Measurements from ENCODE around the gene OXSR1.

DNA sequence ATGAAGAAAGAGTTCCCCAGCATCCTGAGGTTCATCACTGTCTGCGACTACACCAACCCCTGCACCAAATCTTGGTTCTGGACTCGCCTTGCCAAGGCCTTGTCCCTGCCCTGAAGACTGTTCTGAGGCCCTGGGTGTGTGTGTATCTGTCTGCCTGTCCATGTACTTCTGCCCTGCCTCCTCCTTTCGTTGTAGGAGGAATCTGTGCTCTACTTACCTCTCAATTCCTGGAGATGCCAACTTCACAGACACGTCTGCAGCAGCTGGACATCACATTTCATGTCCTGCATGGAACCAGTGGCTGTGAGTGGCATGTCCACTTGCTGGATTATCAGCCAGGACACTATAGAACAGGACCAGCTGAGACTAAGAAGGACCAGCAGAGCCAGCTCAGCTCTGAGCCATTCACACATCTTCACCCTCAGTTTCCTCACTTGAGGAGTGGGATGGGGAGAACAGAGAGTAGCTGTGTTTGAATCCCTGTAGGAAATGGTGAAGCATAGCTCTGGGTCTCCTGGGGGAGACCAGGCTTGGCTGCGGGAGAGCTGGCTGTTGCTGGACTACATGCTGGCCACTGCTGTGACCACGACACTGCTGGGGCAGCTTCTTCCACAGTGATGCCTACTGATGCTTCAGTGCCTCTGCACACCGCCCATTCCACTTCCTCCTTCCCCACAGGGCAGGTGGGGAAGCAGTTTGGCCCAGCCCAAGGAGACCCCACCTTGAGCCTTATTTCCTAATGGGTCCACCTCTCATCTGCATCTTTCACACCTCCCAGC, 24.0 kb upstream of the OXSR1 start:
- no peak for TF ChIP-seq YY1 (IDR thresholded peaks at IDR 0.05)
- no peak for TF ChIP-seq CTCF (IDR thresholded peaks at IDR 0.05; ENCODE audit: low read depth, low read length, missing input control)
- TF ChIP-seq, protein P1, sequence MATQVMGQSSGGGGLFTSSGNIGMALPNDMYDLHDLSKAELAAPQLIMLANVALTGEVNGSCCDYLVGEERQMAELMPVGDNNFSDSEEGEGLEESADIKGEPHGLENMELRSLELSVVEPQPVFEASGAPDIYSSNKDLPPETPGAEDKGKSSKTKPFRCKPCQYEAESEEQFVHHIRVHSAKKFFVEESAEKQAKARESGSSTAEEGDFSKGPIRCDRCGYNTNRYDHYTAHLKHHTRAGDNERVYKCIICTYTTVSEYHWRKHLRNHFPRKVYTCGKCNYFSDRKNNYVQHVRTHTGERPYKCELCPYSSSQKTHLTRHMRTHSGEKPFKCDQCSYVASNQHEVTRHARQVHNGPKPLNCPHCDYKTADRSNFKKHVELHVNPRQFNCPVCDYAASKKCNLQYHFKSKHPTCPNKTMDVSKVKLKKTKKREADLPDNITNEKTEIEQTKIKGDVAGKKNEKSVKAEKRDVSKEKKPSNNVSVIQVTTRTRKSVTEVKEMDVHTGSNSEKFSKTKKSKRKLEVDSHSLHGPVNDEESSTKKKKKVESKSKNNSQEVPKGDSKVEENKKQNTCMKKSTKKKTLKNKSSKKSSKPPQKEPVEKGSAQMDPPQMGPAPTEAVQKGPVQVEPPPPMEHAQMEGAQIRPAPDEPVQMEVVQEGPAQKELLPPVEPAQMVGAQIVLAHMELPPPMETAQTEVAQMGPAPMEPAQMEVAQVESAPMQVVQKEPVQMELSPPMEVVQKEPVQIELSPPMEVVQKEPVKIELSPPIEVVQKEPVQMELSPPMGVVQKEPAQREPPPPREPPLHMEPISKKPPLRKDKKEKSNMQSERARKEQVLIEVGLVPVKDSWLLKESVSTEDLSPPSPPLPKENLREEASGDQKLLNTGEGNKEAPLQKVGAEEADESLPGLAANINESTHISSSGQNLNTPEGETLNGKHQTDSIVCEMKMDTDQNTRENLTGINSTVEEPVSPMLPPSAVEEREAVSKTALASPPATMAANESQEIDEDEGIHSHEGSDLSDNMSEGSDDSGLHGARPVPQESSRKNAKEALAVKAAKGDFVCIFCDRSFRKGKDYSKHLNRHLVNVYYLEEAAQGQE (IDR thresholded peaks at IDR 0.05), result no peak
- TF ChIP-seq, protein P2, sequence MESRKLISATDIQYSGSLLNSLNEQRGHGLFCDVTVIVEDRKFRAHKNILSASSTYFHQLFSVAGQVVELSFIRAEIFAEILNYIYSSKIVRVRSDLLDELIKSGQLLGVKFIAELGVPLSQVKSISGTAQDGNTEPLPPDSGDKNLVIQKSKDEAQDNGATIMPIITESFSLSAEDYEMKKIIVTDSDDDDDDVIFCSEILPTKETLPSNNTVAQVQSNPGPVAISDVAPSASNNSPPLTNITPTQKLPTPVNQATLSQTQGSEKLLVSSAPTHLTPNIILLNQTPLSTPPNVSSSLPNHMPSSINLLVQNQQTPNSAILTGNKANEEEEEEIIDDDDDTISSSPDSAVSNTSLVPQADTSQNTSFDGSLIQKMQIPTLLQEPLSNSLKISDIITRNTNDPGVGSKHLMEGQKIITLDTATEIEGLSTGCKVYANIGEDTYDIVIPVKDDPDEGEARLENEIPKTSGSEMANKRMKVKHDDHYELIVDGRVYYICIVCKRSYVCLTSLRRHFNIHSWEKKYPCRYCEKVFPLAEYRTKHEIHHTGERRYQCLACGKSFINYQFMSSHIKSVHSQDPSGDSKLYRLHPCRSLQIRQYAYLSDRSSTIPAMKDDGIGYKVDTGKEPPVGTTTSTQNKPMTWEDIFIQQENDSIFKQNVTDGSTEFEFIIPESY (IDR thresholded peaks at IDR 0.05), result no peak
- no peak for TF ChIP-seq FOXA1 (IDR thresholded peaks at IDR 0.05)
- no peak for TF ChIP-seq TAF1 (conservative IDR thresholded peaks at IDR 0.05)
- TF ChIP-seq SP1 (IDR thresholded peaks at IDR 0.05), result no peak

Data from liver (tissue), 3 donors.